Right lung (tissue), 5 donors: ENCODE results near the gene SCUBE1. TPM values are rescaled to one million over a fixed set of nuclear protein-coding genes. Genes with fewer than 3 reads are reported as not detected.

Source experiments
- DNase-seq, 2 donors: peaks; one replicate each; pipeline ENCODE4 v3.0.0-alpha.2; 2013
- polyA plus RNA-seq, 5 donors: library from polyadenylated mRNA; unstranded; fragments of 120-200 nt; gene quantifications; one replicate each; pipeline versions ENCODE4 v1.2.1 to v1.2.3, GENCODE V29; 2013; ENCODE audit warnings: inconsistent platforms in 1 of 5, low replicate concordance in 1 of 5; ENCODE audit not compliant: insufficient read length in 5 of 5, insufficient read depth in 1 of 5

Gene SCUBE1
- polyA plus RNA-seq, 5 donors = 0.69 to 3.1 (median 1.1) TPM

- DNase-seq = no peak
These were observed 141.5 kb downstream of the SCUBE1 start for GRCh38 chr22:43201486-43202219.

- DNase-seq = no peak
These were observed 142.6 kb downstream of the SCUBE1 start for GRCh38 chr22:43200555-43200954.

GRCh38 chr22:43200031-43200430 is 143.1 kb downstream of the SCUBE1 start:
- DNase-seq = no peak

DNA sequence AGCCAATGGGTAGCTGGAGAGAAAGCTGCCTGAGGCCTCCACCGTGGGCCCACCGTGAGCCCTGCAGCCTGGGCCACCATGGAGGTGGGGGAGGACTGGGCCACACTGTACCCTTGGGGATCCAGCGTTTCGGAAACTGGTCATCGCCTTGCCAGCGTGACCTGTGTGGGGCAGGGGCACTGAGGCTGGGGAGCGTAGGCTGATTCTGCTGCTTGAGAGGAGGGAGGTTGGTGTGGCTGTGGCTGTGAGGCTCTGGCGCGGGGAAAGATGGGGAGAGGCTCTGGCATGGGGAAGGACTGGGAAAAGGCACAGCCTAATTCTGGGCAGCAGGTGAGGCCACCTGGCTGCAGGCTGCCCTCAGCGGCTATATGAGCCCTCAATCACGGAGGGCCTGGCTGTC is 143.6 kb downstream of the SCUBE1 start:
- DNase-seq = no peak

DNA sequence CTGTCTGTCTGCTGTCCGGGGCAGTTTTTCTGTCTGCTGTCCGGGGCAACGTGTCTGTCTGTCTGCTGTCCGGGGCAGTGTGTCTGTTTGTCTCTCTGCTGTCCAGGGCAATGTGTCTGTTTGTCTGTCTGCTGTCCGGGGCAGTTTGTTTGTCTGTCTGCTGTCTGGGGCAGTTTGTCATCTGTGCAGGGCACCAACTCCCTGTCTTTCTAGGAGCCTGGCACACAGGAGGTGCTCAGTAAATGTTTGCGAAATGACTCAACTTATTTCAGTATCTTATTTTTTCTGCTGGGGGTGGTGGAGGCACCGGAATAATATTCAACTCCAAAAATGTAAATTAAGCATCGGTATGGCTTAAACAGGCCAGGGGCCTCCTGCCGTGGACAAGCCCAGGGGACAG is 144.2 kb downstream of the SCUBE1 start:
- no peak for DNase-seq

DNA sequence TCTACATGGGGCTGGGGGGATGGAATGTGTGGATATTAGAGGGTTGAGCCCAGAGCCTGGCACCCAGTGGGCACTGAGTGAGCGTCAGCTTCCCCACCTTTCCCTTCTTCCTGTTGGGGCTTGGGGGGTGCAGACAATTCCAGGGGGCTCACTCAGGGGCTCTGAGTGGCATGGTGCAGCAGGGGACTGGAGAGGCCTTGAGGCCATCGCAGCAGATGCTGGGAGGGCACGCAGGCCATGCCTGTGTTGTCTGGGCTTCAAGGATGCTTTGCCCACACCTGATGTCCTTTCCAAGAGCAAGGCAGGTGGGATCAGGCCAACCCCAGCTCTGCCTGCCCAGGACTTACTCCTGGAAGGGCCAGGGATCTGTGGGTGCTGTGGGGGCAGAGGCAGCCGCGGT is 145.0 kb downstream of the SCUBE1 start:
- no peak for DNase-seq

- no peak for DNase-seq
These were observed 145.8 kb downstream of the SCUBE1 start for GRCh38 chr22:43197271-43197941.

- DNase-seq = no peak
These were observed 151.3 kb downstream of the SCUBE1 start for GRCh38 chr22:43191831-43192230.

GRCh38 chr22:43188829-43189545 is 154.2 kb downstream of the SCUBE1 start:
- DNase-seq = no peak

DNA sequence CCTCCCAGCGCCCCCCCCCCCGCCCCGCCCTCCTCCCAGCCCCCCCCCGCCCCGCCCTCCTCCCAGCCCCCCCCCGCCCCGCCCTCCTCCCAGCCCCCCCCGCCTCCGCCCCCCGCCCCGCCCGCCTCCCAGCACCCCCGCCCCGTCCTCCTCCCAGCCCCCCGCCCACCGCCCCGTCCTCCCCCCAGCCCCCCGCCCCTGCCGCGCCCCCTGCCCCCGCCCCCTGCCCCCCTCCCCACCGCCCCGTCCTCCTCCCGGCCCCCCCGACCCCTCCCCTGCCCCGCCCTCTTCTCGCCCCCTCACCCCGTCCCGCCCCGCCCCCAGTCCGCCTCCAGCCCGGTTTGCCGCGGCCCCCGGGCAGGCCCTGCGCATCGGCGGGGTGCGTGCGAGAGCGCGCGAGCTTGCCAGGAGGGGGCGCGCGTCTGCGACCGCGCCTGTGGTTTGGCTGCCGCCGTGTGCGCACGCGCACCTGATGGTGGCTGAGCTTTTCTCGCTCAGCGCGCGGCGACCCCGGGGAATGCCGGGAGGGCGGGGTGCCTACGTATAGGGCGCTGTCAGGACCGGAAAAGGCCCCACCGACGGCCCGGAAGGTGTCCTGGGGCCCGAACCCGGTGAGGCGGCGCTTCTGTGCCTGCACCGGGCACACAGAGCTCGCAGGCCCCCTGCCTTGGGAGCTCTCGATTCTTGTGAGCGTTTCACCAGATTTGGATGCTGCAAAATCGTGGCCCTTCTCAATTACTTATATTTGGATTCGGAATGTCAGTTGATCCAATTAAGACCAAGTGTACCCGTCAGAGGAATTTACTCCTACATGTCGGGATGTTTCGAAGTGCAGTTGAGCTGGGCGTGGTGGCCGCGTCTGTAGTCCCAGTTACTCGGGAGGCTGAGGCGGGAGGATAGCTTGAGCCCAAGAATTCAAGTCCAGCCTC is 155.7 kb downstream of the SCUBE1 start:
- DNase-seq = peak; percentile 97 to 98

GRCh38 chr22:43186272-43187170 is 156.7 kb downstream of the SCUBE1 start, which contains the start of gene TTLL12:
TTLL12 (minus strand) TSS chr22:43187134; CDS start chr22:43187069, 65 bp downstream.
- peak; percentile 45 to 52 for DNase-seq

GRCh38 chr22:43185860-43186261 is 157.3 kb downstream of the SCUBE1 start:
- peak in 1 of 2 donors; percentile 33 for DNase-seq

GRCh38 chr22:43183496-43184277 is 159.5 kb downstream of the SCUBE1 start:
- no peak for DNase-seq

- no peak for DNase-seq
These were observed 160.4 kb downstream of the SCUBE1 start for GRCh38 chr22:43182726-43183125.

DNA sequence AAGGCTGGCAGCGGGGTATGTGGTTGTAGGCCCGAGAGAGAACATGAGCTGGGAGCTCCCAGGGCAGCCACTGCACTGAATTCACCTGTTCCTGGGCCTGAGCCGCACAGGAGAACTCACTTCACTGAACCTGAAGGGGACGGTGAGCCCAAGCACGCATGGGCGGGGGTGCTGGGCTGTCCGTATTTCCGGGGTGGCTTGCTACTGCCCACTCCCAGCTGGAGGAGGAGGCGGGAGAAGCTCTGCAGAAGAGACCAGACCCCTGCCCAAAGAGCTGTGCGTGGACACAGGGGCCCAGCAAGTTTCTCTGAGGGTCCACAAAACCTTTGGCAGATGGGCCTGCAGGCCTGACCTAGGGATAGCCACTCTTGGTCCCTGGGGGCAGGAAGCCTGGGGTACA is 161.1 kb downstream of the SCUBE1 start:
- DNase-seq = no peak

GRCh38 chr22:43181321-43182076 is 161.7 kb downstream of the SCUBE1 start:
- no peak for DNase-seq

- DNase-seq = no peak
These were observed 162.5 kb downstream of the SCUBE1 start for GRCh38 chr22:43180670-43181069.

DNA sequence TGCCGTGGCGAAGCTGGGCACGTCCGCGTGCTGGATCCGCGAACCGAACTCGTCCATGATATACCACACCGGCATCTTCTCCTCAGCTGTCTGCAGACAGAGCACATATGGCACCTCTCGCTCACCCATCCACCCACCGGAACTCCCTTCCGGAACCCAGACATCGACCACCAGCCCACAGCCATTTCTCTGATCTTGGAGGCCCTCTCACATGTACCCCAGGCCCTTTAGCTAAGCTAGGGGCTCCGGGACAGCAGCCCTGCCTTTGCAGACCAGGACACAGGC is 163.3 kb downstream of the SCUBE1 start:
- DNase-seq = no peak
